Astrocyte of the cerebellum (primary cell): Measurements from ENCODE around the gene KLHL14.

Source experiments
- DNase-seq: peaks from one replicate; pipeline ENCODE4 v3.0.0-alpha.2; 2011; ENCODE audit warnings: low read depth
- H3K4me3 ChIP-seq: 2 replicates; pipeline ENCODE4 v1.5.1; 2011; ENCODE audit warnings: mild to moderate bottlenecking, low read depth, low read length, moderate library complexity
- in situ Hi-C: cut with HindIII; loops from 2 replicates; pipeline ENCODE4 v1.10.0; 2017; ENCODE audit warnings: low sequenced_read_pairs
- TF ChIP-seq, protein P1 (sequence below): IDR thresholded peaks from 2 replicates; pipeline ENCODE4 v1.5.1; 2012; ENCODE audit warnings: low read length, low read depth, moderate library complexity, mild to moderate bottlenecking; ENCODE audit errors: missing control alignments

Gene KLHL14

DNA sequence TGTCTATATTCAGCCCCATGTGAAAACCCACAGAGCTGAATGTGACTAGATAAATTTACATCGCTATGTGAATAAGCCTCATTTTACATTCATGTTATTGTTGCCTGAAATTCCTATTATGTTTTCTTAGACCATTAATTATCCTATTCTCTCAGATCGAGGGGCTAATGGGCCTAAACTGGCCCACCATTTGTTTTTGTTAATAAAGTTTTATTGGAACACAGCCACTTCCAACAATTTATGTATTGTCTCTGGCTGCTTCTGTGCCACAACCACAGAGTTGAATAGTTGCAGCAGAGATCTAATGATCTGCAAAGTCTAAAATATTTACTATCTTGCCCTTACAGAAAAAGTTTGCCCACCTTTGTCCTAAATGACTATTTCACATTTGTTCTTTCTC is 61.0 kb downstream of the KLHL14 start:
- DNase-seq, result no peak
- in situ Hi-C loops, result no loop called here
- H3K4me3 ChIP-seq, result no peak overlapping the region
- TF ChIP-seq, protein P1, sequence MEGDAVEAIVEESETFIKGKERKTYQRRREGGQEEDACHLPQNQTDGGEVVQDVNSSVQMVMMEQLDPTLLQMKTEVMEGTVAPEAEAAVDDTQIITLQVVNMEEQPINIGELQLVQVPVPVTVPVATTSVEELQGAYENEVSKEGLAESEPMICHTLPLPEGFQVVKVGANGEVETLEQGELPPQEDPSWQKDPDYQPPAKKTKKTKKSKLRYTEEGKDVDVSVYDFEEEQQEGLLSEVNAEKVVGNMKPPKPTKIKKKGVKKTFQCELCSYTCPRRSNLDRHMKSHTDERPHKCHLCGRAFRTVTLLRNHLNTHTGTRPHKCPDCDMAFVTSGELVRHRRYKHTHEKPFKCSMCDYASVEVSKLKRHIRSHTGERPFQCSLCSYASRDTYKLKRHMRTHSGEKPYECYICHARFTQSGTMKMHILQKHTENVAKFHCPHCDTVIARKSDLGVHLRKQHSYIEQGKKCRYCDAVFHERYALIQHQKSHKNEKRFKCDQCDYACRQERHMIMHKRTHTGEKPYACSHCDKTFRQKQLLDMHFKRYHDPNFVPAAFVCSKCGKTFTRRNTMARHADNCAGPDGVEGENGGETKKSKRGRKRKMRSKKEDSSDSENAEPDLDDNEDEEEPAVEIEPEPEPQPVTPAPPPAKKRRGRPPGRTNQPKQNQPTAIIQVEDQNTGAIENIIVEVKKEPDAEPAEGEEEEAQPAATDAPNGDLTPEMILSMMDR, result no peak

DNA sequence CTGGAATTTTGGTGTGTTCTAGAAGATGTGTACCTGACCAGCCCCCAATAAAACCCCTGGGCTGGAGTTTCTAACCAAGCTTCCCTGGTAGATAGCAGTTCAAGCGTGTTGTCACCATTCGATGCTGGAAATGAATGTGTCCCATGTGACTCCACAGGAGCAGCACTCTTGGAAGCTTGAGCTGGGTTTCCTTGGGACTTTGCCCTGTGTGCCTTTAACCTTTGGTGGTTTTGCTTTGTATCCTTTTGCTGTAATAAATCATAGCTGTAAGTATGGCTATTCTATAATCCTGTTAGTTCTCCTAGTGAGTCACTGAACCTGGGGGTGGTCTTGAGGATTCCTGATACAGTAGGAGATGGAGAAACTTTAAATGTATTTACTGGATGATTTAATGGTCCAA is 65.2 kb downstream of the KLHL14 start:
- DNase-seq, result peak; percentile 44
- H3K4me3 ChIP-seq, result no peak overlapping the region
- in situ Hi-C loops, result no loop called here
- TF ChIP-seq, protein P1, result no peak

DNA sequence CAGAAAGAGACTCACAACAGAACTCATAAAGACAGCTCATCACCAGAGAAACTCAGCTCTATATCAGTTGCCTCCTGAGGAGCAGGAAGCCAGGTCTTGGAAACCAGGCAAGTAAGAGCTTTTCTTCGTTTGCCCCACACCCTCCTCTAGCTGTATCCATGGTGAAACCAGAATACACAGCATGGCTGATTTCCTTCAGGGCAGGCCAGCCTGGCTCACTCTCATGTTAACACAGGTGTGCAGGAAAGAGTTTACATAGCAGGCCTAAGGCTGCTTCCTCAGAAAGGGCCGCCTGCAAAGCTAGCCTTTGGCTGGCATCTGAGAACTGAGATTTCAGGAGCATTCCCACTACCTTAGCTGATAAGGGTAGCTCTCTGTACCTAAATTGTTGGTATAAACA is 65.7 kb downstream of the KLHL14 start:
- no peak for DNase-seq
- no peak overlapping the region for H3K4me3 ChIP-seq
- in situ Hi-C loops, result no loop called here
- TF ChIP-seq, protein P1, result no peak

DNA sequence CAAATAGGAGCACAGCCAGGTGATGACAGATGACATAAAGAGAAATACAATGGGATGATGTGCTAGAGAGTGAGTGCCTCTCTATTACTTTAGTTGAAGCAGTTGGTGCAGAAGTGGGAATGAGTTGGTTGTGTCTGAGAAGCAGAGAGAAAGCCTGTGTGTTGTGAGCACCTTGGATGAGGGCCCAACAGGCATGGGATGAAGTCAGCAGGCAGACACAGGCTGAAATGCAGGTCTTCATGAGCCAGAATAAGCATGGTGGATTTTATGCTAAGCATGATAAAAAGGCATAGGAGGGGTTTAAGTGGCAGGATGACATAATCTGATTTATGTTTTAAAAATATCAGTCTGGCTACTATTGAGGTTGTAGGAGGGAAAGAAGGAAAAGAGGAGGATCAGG is 71.5 kb downstream of the KLHL14 start:
- in situ Hi-C loops, result no loop called here
- no peak for DNase-seq
- H3K4me3 ChIP-seq, result no peak overlapping the region
- TF ChIP-seq, protein P1, result no peak

DNA sequence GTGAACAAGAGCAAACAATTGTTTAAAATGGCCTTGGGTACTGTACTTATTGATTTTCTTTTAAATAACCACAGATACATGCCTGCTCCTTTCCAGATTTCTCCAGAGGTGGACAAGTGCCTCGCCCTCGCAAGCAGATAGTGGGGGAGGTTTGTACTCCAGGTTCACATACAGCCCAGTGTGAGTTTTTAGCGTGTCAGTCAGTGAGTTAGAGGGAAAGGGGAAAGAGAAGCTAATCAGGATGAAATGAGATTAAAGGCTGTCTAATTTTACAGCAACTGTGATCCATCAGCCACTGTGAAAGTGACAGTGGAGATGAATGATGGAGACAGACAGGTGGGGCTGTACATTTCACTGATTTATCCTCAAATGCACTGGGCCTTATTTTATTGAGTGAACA is 74.7 kb downstream of the KLHL14 start:
- DNase-seq, result no peak
- in situ Hi-C loops, result no loop called here
- TF ChIP-seq, protein P1, result no peak
- H3K4me3 ChIP-seq, result no peak overlapping the region

DNA sequence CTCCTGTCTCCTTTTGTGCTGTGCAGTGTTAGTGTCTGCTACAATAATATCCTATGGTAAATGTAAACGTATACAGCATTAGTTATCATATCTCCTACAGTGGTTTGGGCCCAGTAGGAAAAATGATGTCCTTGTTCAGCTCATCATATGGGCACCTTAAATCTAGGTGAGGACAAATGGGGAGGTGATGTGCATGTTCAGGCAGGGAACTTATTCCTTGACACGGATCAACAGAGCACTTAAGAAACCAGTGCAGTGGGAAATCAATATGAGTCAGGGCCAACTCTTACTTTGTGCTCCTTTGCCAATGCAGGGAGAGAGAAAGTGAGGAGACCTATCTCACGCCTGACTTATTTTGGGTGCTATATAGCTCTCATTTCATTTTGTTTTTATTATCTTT is 76.4 kb downstream of the KLHL14 start:
- TF ChIP-seq, protein P1, result no peak
- DNase-seq, result no peak
- no peak overlapping the region for H3K4me3 ChIP-seq
- in situ Hi-C loops, result no loop called here

DNA sequence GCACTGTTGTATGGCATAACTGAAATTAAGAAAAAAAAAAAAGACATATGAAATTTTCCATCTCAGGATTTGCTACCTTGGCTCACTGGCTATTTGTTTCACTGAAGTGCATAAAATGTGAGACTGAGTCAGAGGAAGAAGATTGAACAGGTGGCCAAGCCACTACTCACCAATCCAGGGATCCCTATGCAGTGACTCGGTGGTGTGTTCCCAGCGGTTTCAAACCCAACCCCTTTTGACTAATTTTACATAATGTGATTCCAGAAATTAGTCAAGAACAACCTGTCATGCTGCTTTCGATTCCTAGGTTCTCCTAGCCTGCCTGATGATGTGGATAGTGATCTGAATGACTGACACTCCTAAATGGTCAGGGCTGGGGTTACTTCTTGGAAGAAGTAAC is 77.3 kb downstream of the KLHL14 start:
- in situ Hi-C loops, result no loop called here
- no peak for DNase-seq

More for the DNA sequence above, 77.3 kb downstream of the KLHL14 start:
- no peak overlapping the region for H3K4me3 ChIP-seq
- TF ChIP-seq, protein P1, result no peak
